ENCODE data around the gene GABRB1. TPM values are rescaled to one million over a fixed set of nuclear protein-coding genes. Genes with fewer than 3 reads are reported as not detected.

The GABRB1 gene
- total RNA-seq, 1 donor from 2014 or later, result 4.0 TPM

- Histone ChIP-seq H3K4me3 (no peak overlapping the region), H3K9me3 (replicated peaks) (no peaks in the 10 kb centered on the region), H3K4me1 (no peaks in the 10 kb centered on the region), H3K27me3 (ENCODE audit: low read depth) (no peaks in the 10 kb centered on the region), H3K27ac (replicated peaks) (no peak overlapping the region), H3K36me3 (no peaks in the 10 kb centered on the region)
- intact Hi-C loops (cut with micrococcal nuclease), result no loop called here
- TF ChIP-seq CTCF (IDR thresholded peaks at IDR 0.05; ENCODE audit: borderline replicate concordance), result no peak
- no peak for DNase-seq
Observed at GRCh38 chr4:47222276-47222675, 190.9 kb downstream of the GABRB1 start.

- DNase-seq, result no peak
- Histone ChIP-seq H3K27me3 (ENCODE audit: low read depth) (no peaks in the 10 kb centered on the region), H3K9me3 (replicated peaks) (no peaks in the 10 kb centered on the region), H3K27ac (replicated peaks) (no peak overlapping the region), H3K4me3 (no peak overlapping the region), H3K36me3 (no peaks in the 10 kb centered on the region), H3K4me1 (no peaks in the 10 kb centered on the region)
- no peak for TF ChIP-seq CTCF (IDR thresholded peaks at IDR 0.05; ENCODE audit: borderline replicate concordance)
- intact Hi-C loops (cut with micrococcal nuclease), result no loop called here
Observed at GRCh38 chr4:47224361-47224760, 193.0 kb downstream of the GABRB1 start.

GRCh38 chr4:47235721-47236120 is 204.4 kb downstream of the GABRB1 start:
- DNase-seq, result no peak
- TF ChIP-seq CTCF (IDR thresholded peaks at IDR 0.05; ENCODE audit: borderline replicate concordance), result no peak

GRCh38 chr4:47238667-47239066 is 207.3 kb downstream of the GABRB1 start:
- no peak for DNase-seq
- no peaks in the 10 kb centered on the region for H3K36me3 ChIP-seq
- no peak overlapping the region for H3K27ac ChIP-seq (replicated peaks)
- no peaks in the 10 kb centered on the region for H3K4me1 ChIP-seq
- no peaks in the 10 kb centered on the region for H3K27me3 ChIP-seq (ENCODE audit: low read depth)
- no peaks in the 10 kb centered on the region for H3K9me3 ChIP-seq (replicated peaks)
- intact Hi-C loops (cut with micrococcal nuclease), result no loop called here
- TF ChIP-seq CTCF (IDR thresholded peaks at IDR 0.05; ENCODE audit: borderline replicate concordance), result no peak
- H3K4me3 ChIP-seq, result no peak overlapping the region

More at GRCh38 chr4:47235721-47236120, 204.4 kb downstream of the GABRB1 start:
- Histone ChIP-seq H3K27me3 (ENCODE audit: low read depth) (no peaks in the 10 kb centered on the region), H3K36me3 (no peaks in the 10 kb centered on the region), H3K4me1 (no peaks in the 10 kb centered on the region), H3K9me3 (replicated peaks) (no peaks in the 10 kb centered on the region), H3K27ac (replicated peaks) (no peak overlapping the region), H3K4me3 (no peak overlapping the region)
- intact Hi-C loops (cut with micrococcal nuclease), result no loop called here

GRCh38 chr4:47239649-47240048 is 208.3 kb downstream of the GABRB1 start:
- intact Hi-C loops (cut with micrococcal nuclease), result no loop called here
- H3K27me3 ChIP-seq (ENCODE audit: low read depth), result no peaks in the 10 kb centered on the region
- H3K4me3 ChIP-seq, result no peak overlapping the region
- no peak overlapping the region for H3K27ac ChIP-seq (replicated peaks)
- H3K9me3 ChIP-seq (replicated peaks), result no peaks in the 10 kb centered on the region
- DNase-seq, result no peak
- TF ChIP-seq CTCF (IDR thresholded peaks at IDR 0.05; ENCODE audit: borderline replicate concordance), result no peak
- H3K4me1 ChIP-seq, result no peaks in the 10 kb centered on the region
- no peaks in the 10 kb centered on the region for H3K36me3 ChIP-seq
